ENCODE results near the gene ADGRD1.

Gene ADGRD1

GRCh38 chr12:131049002-131049401 is 95.3 kb downstream of the ADGRD1 start:
- ChIA-PET CTCF (no interaction called here), POLR2A (no interaction called here)
- H3K4me3 ChIP-seq (ENCODE audit: low read depth, low read length) = no peak overlapping the region
- no peak for DNase-seq (ENCODE audit: low read depth, low spot score)
- TF ChIP-seq, protein P1, sequence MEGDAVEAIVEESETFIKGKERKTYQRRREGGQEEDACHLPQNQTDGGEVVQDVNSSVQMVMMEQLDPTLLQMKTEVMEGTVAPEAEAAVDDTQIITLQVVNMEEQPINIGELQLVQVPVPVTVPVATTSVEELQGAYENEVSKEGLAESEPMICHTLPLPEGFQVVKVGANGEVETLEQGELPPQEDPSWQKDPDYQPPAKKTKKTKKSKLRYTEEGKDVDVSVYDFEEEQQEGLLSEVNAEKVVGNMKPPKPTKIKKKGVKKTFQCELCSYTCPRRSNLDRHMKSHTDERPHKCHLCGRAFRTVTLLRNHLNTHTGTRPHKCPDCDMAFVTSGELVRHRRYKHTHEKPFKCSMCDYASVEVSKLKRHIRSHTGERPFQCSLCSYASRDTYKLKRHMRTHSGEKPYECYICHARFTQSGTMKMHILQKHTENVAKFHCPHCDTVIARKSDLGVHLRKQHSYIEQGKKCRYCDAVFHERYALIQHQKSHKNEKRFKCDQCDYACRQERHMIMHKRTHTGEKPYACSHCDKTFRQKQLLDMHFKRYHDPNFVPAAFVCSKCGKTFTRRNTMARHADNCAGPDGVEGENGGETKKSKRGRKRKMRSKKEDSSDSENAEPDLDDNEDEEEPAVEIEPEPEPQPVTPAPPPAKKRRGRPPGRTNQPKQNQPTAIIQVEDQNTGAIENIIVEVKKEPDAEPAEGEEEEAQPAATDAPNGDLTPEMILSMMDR (IDR thresholded peaks at IDR 0.05; ENCODE audit: insufficient read depth, low read length, missing control alignments) = no peak

DNA sequence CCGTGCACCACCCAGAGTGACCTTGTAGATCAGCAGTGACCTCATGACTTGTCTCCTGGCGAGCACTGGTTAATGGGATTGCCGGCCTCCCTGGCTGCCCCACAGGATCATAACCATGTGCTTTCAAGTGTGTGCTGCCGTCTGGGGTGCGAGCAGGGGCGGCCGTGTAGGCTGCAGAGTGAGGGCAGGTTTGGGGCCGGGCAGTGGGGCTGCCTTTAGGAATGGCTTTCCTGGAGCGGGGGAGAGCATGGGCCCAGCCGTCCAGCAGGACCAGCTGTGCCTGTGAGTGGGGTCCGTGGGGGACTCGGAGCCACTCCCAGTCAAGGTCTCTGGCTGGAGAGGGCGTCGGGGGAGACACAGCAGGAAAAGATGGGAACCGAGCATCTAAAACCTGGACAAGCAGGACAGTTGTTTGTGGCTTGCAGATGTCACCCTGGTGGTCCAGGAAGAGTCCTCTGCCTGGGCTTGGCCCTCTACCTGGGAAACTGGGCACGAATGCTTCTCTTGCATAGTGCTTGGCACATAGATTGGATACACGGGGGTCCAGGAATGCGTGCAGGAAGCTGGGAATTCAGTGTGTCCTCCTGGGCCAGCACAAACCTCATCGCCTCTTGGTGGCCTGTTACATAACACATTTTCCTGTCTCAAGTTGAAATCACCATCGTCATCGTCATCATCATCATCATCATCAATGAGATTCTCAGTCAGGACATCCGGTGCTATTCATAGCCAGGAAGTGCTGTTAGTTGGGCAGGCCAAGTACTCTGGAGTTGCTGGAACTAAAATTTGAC is 96.0 kb downstream of the ADGRD1 start:
- POLR2A ChIA-PET = no interaction called here
- no peak for DNase-seq (ENCODE audit: low read depth, low spot score)
- TF ChIP-seq, protein P1 (IDR thresholded peaks at IDR 0.05; ENCODE audit: insufficient read depth, low read length, missing control alignments) = no peak
- no peak overlapping the region for H3K4me3 ChIP-seq (ENCODE audit: low read depth, low read length)
- CTCF ChIA-PET = no interaction called here

DNA sequence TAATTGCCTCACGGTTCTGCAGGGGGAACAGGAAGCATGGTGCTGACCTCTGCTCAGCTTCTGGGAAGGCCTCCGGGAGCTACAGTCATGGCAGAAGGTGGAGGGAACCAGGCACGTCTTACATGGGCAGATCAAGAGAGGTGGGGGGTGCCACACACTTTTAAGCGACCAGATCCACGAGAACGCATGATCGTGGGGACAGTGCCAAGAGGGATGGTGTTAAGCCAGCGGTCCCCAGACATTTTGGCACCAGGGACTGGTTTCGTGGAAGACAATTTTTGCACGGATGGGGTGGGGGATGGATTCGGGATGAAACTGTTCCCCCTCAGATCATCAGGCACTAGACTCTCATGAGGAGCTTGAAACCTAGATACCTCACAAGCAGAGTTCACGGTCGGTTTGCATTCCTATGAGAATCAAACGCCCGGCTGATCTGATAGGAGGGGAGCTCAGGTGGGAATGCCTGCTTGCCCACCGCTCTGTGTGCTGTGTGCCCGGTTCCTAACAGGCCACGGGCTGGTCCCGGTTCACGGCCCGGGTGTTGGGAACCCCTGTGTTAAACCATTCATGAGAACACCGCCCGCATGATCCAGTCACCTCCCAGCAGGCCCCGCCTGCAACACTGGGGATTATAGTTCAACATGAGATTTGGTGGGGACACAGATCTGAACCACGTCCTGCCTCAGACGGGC is 96.9 kb downstream of the ADGRD1 start:
- DNase-seq (ENCODE audit: low read depth, low spot score) = no peak
- ChIA-PET CTCF (no interaction called here), POLR2A (no interaction called here)
- TF ChIP-seq, protein P1 (IDR thresholded peaks at IDR 0.05; ENCODE audit: insufficient read depth, low read length, missing control alignments) = no peak
- no peak overlapping the region for H3K4me3 ChIP-seq (ENCODE audit: low read depth, low read length)

DNA sequence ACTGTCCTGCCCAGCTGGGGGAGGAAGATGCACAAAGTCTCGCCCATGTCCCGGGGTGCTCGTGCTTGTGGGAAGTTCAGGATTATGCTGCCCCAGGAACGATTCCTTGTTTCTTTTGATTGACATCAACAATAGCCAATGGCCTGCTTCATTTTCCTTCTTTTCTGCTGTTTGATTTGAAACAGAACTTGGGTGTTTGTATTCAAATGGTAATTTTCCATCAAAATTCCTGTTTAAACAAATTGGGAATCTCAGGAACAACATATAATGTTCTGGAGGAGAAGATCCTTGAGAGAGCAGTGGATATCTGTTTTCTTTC is 97.4 kb downstream of the ADGRD1 start:
- POLR2A ChIA-PET = no interaction called here
- TF ChIP-seq, protein P1 (IDR thresholded peaks at IDR 0.05; ENCODE audit: insufficient read depth, low read length, missing control alignments) = no peak
- DNase-seq (ENCODE audit: low read depth, low spot score) = no peak
- no peak overlapping the region for H3K4me3 ChIP-seq (ENCODE audit: low read depth, low read length)
- CTCF ChIA-PET = no interaction called here

DNA sequence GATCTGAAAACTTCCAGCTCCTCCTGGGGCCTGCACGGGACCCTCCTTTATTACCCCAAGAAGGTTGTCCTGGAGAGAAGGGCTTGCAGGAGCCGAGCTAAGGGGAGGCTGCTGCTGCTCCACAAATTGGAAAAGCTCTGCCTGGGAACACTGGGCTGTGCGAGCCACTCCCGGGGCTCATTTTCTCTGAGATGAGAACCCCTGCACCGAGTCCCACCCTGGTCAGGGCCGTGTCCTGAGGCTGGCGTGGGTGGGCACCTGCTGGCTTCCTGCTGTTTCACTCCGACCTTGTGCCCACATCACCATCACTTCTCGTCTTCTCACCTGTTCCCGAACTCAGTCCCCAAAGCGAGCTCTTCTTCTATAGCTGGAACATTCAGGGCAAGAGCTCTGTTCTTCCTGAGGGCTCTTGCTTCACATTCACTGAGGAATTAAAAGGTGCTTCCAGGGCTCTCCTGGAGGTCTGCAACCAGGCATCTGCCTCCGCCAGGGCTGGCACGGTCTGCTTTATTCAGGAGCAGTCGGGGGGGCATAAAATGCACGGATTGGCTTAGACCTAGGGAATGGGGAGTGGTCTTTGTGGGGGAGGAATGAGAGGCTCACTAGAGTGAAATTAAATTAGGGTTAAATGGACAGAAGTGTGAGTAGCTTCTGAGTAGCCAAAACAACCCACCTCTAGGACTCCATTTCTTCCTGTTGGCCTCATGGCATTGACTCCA is 98.5 kb downstream of the ADGRD1 start:
- CTCF ChIA-PET = no interaction called here
- TF ChIP-seq, protein P1 (IDR thresholded peaks at IDR 0.05; ENCODE audit: insufficient read depth, low read length, missing control alignments) = no peak
- DNase-seq (ENCODE audit: low read depth, low spot score) = no peak
- POLR2A ChIA-PET = no interaction called here
- H3K4me3 ChIP-seq (ENCODE audit: low read depth, low read length) = no peak overlapping the region

- no peak for DNase-seq (ENCODE audit: low read depth, low spot score)
- H3K4me3 ChIP-seq (ENCODE audit: low read depth, low read length) = no peak overlapping the region
- ChIA-PET POLR2A (no interaction called here), CTCF (no interaction called here)
- TF ChIP-seq, protein P1 (IDR thresholded peaks at IDR 0.05; ENCODE audit: insufficient read depth, low read length, missing control alignments) = no peak
Measured at GRCh38 chr12:131052929-131053328, 99.2 kb downstream of the ADGRD1 start.

Measured in AG04449 (cell line).